ENCODE measurements around the gene FAM171A2. TPM values are rescaled to one million over a fixed set of nuclear protein-coding genes. Genes with fewer than 3 reads are reported as not detected.

FAM171A2 gene
- total and polyA plus RNA-seq, 7 donors = 0.66 to 1.7 (median 1.4) TPM; not detected in 2

GRCh38 chr17:44309472-44309871, 54.2 kb downstream of the FAM171A2 start:
- 36 to 69% methylated on average over 5 of the region's 5 CpGs for WGBS, 2 donors
- no peak for DNase-seq
- peaks cover 4 to 21% (median 18%) of the 10 kb centered on the region in 3 donors for H3K27me3 ChIP-seq
- no peaks in the 10 kb centered on the region for H3K36me3 ChIP-seq
- H3K9me3 ChIP-seq = no peaks in the 10 kb centered on the region
- no peak for TF ChIP-seq POLR2AphosphoS5 (IDR thresholded peaks at IDR 0.05)
- no peak for TF ChIP-seq CTCF (IDR thresholded peaks at IDR 0.05)
- TF ChIP-seq POLR2A (IDR thresholded peaks at IDR 0.05) = no peak
- TF ChIP-seq EP300 (IDR thresholded peaks at IDR 0.05) = no peak
- no peak overlapping the region for H3K27ac ChIP-seq
- H3K4me1 ChIP-seq = peaks cover 0 to 21% (median 20%) of the 10 kb centered on the region in 4 donors
- H3K4me3 ChIP-seq = no peak overlapping the region
- intact Hi-C loops (cut with DNase I) = loop anchor here (2.0 to 5.0 kb wide), 2 partner anchors 38 to 87 kb away; partner anchors contain the start of gene GRN

- DNase-seq = no peak
- TF ChIP-seq EP300 (IDR thresholded peaks at IDR 0.05) (no peak), CTCF (IDR thresholded peaks at IDR 0.05) (no peak), POLR2AphosphoS5 (IDR thresholded peaks at IDR 0.05) (no peak)
- intact Hi-C loops (cut with DNase I) = loop anchor here (1.0 to 5.0 kb wide), 3 partner anchors 15 to 86 kb away; partner anchors contain the start of genes GRN and SLC25A39
- WGBS, 2 donors = 3 to 9% methylated on average over 15 of the region's 15 CpGs
- Histone ChIP-seq H3K27ac (peak overlapping the region in 3 of 4 donors; percentile 68 to 87 (median 85)), H3K4me3 (peak overlapping the region in 3 of 4 donors; percentile 35 to 55 (median 54)), H3K9me3 (no peaks in the 10 kb centered on the region), H3K4me1 (peaks cover 0 to 21% (median 19%) of the 10 kb centered on the region in 4 donors), H3K27me3 (peaks cover 0 to 15% (median 12%) of the 10 kb centered on the region in 3 donors), H3K36me3 (no peaks in the 10 kb centered on the region)
Observed at GRCh38 chr17:44308865-44309264, 54.8 kb downstream of the FAM171A2 start.

- no peaks in the 10 kb centered on the region for H3K9me3 ChIP-seq
- peaks cover 0 to 10% (median 7%) of the 10 kb centered on the region in 3 donors for H3K27me3 ChIP-seq
- H3K4me1 ChIP-seq = peaks cover 0 to 21% (median 19%) of the 10 kb centered on the region in 4 donors
- H3K27ac ChIP-seq = peak within 1 kb of the TSS; percentile 68 to 87 (median 78)
- TF ChIP-seq POLR2AphosphoS5 (IDR thresholded peaks at IDR 0.05) (peak in 2 of 4 donors; percentile 18 to 23), EP300 (IDR thresholded peaks at IDR 0.05) (no peak)
- DNase-seq = peak; percentile 91
- WGBS, 2 donors = 1% methylated on average over 39 of the region's 39 CpGs
- intact Hi-C loops (cut with DNase I) = loop anchor here (1.0 to 5.0 kb wide), 3 partner anchors 16 to 86 kb away; partner anchors contain the start of genes GRN and SLC25A39
- peak within 1 kb of the TSS; percentile 17 to 55 (median 44) for H3K4me3 ChIP-seq
- no peaks in the 10 kb centered on the region for H3K36me3 ChIP-seq
Observed at GRCh38 chr17:44308320-44308818, 55.3 kb downstream of the FAM171A2 start, which contains the start of gene RUNDC3A. Gene RUNDC3A, plus strand, starts transcription at chr17:44308601. Its CDS starts 232 bp downstream, at chr17:44308833.

DNA sequence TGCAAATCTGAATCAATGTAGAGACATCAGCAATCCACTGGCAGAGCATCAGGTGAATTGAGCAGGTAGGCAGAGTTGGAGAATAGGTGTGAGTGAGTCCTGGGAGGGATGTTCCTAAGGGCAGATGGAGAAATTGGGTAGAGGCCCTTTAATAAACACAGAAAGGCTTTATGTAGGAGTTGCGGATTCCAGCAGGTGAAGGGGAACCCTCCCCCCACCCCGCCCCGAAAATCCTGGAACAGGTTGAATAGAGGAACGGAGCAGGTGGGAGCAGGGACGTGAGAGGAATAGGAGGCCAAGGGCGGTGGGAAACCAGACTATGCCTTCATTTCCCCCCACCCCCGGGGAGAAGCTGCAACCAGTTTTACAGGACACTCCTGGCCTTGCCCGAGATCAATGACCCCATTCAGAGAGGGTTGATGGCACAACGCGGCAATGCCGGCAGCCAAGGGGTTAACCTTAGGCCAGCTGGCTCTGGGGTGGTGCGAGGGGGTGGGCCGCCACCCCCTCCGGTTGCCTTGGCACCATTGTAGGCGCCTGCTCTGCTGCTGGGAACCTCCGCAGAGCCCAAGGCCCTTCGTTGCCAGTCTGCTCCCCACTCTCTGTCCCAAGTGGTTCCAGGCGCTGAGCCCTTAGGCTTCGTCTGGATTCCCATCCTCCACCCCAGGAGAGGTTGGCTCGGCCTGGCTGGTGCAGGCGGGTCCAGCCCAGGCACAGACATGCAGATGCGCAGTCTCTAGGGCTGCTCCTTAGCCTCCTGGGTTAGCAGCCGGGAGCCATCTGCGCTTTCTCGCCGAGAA, 56.1 kb downstream of the FAM171A2 start:
- Histone ChIP-seq H3K4me1 (peaks cover 0 to 21% (median 19%) of the 10 kb centered on the region in 4 donors), H3K36me3 (no peaks in the 10 kb centered on the region), H3K27ac (peak overlapping the region; percentile 68 to 87 (median 78)), H3K27me3 (peaks cover 0 to 5% (median 2%) of the 10 kb centered on the region in 3 donors), H3K4me3 (peak overlapping the region; percentile 17 to 55 (median 44)), H3K9me3 (no peaks in the 10 kb centered on the region)
- intact Hi-C loops (cut with DNase I) = loop anchor here (1.0 to 5.0 kb wide), 3 partner anchors 17 to 85 kb away; partner anchors contain the start of genes GRN and SLC25A39
- DNase-seq = peak; percentile 85
- TF ChIP-seq POLR2AphosphoS5 (IDR thresholded peaks at IDR 0.05) (peak in 1 of 4 donors; percentile 26), POLR2A (IDR thresholded peaks at IDR 0.05) (no peak), EP300 (IDR thresholded peaks at IDR 0.05) (no peak), CTCF (IDR thresholded peaks at IDR 0.05) (no peak)
- 3 to 4% methylated on average over 26 of the region's 26 CpGs for WGBS, 2 donors

DNA sequence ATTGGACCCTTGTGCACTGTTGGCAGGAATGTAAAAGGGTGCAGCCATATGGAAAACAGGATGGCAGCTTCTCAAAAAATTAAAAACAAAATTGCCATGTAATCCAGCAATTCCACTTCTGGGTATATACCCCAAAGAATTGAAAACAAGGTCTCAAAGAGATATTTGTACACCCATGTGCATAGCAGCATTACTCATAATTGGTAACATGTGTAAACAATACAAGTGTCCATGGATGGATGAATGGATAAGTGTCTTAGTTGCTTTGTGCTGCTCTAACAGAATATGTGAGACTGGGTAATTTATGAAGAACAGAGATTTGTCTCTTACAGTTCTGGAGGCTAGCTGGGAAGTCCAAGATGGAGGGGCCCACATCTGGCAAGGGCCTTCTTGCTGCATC, 59.0 kb downstream of the FAM171A2 start:
- Histone ChIP-seq H3K4me1 (peaks cover 0 to 21% (median 19%) of the 10 kb centered on the region in 4 donors), H3K27ac (no peak overlapping the region), H3K27me3 (peaks cover 0 to 5% (median 4%) of the 10 kb centered on the region in 3 donors), H3K9me3 (no peaks in the 10 kb centered on the region), H3K36me3 (no peaks in the 10 kb centered on the region), H3K4me3 (no peak overlapping the region)
- intact Hi-C loops (cut with DNase I) = loop anchor here (5.0 kb wide), 1 partner anchor 43 kb away; the partner anchor contains the start of gene GRN
- TF ChIP-seq POLR2AphosphoS5 (IDR thresholded peaks at IDR 0.05) (no peak), POLR2A (IDR thresholded peaks at IDR 0.05) (no peak), CTCF (IDR thresholded peaks at IDR 0.05) (no peak), EP300 (IDR thresholded peaks at IDR 0.05) (no peak)
- DNase-seq = no peak
